Left forelimb (tissue), 1 donor: ENCODE data around the gene MAN1A1.
"Not testable (repeated sequence)": the region's sequence is repeated elsewhere in the genome, so short reads cannot be mapped to it uniquely, and the experiment has no call there.

ENCODE experiments used
- DNase-seq: peaks from one replicate; pipeline ENCODE4 v3.0.0-alpha.2; 2018; ENCODE audit warnings: low spot score

The MAN1A1 gene

DNA sequence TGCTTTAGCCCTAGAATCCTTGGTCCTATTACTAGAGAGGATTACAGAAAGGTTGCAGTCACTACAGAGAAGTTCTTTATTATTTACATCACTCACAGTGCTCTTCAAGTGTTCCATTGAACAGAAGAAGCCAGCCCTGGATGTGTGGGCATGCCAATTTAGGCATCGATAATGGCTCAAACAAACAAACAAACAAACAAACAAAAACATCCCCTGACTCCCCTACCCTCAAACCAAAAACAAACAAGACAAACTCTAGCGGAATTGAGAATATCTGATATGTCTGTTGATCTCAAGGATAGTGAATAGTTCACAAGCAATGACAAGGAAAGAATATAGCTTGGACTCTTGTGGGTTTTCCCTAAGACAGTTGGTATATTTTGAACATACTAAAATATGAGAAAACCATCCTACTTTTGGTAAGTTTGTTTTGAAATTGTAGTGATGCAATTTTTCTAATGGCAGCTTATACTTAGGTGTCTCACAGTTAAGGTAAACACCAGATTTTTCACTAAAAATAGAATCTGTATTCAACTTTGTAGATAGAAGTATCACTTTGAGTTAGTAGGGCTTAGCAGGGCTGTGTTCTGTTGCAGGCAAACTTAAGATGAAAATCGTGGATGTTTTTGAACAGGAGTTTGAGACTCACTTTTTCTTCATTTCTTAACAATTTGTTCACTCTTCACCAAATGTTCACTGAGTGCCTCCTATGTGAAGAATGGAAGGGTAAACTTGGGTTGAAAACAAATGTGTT lies 178.3 kb downstream of the MAN1A1 start:
- DNase-seq = no peak

DNA sequence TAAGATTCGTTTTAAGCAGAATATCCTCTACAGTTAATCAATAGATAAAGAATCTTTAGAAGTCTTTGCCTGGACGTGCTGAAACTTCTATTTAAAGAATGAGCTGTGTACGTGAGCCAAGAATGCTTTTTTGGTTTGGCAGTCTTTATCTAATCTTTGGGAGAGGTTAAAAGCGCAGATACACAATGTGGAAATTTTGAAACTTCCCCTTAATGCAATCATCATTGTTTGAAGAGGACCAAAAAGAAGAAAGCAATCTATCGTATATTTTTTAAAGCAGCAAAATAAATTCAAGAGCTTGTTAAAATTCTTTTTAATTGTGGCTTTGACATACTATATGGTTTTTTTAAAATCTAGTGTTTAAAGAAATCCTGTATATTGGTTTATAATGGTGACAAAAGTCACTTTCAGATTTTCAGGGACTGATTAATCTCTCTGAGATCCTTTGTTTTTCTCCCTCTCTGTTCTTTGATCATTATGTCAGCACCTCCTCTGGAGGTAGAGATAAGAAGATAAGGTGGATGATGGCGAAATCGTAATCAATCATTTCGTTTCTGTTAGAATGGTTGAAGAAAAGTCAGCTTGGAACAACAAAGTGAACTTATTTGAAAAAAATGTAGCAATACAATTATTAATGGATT lies 179.0 kb downstream of the MAN1A1 start:
- no peak for DNase-seq

DNA sequence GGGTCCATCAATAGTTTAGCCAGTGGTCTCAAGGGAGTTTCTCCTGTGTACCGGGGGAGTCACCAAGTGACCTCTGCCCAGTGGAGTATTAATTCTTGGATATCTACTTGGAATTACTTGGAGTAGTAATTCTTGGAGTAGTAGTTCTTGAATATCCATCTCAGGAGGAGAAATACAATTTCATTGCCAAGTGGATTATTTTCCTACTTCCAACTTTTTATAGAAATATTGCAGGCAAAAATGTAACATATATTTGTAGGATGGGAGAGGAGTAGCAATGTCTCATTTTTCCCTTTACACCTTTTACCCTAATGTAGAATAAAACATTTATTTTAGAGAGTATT lies 179.5 kb downstream of the MAN1A1 start:
- no peak for DNase-seq

DNA sequence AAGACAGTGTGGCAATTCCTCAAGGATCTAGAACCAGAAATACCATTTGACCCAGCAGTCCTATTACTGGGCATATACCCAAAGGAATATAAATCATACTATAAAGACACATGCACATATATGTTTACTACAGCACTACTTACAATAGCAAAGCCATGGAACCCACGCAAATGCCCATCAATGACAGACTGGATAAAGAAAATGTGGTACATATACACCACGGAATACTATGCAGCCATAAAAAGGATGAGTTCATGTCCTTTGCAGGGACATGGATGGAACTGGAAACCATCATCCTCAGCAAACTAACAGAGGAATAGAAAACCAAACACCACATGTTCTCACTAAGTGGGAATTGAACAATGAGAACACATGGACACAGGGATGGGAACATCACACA lies 180.2 kb downstream of the MAN1A1 start:
- not testable (repeated sequence) for DNase-seq

DNA sequence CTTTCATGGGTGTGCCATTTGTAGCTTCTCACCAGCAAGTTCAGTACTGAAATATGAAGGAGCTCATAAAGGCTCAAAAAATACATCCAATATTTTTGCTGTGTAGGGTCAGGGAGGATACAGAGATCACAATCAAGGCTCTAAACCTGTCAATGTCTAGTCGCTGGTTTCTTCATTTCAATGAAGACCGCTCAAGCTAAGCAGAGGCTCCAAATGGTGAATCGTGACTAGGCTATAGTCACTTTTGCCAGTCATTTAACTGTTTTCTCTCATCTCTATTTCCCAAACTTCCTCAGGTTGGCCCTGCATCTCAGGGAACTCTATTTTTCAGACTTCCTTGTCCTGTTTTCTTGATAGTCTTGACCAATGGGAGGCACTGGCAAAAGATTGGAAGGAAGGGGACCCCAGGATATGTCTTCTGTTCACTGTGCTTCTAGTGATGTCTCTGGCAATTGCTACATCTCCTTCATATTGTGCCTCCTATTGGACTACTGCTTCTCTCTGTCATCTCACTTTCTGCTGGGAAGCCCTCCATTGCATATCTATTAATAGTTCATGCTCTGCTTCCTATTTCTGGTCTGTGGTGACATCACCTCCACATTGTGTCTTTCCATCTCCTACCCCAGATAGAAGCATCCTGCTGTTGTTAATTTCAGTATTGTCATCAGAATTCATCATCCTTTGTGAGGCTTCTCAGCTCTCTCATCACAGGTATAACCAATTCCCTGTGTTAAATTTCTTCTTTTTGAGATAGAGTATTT lies 183.4 kb downstream of the MAN1A1 start:
- DNase-seq = no peak

DNA sequence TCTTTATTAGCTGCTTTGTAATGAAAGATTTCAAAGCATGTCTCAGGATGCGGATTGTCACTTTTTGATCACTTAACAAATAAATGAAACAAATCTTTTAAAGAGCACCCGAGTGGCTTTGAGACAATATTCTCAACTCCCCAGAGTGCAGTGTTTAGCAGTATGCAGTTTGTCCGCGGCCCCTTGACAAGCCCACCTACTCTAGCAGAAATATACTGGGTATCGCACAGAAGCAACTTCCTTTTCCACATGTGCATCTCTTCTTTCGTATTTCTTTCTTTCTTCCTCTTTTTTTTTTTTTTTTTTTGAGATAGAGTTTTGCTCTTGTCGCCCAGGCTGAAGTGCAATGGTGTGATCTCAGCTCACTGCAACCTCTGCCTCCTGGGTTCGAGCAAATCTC lies 186.6 kb downstream of the MAN1A1 start:
- DNase-seq = no peak

DNA sequence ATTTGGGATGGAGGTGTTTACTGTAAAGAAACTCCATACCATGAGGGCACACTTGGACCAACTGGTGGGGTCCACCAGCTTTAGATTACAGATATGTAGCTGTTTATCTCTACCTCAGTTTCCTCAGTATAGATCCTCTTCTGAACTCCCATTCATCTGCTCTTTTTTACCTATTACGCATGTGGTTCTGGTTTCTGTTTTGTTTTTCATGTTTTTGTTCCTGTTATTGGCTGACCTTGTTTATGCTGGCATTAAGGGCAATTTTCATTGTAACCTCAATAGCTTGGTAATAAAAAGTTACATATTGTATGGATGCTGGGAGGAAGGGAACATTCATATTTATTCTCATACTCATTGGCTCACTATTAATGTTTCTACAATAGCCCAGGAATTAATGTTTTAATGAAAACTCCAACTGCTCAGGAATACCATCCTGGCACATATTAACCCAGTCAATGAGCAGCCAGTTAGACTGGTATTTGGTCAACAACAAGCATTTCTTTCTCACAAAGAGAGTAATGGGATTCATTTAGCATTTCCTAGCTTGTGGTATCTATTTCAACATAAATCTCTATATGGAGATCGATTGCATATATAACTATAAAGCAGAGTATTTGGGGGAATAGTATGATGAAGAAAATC lies 187.3 kb downstream of the MAN1A1 start:
- no peak for DNase-seq

DNA sequence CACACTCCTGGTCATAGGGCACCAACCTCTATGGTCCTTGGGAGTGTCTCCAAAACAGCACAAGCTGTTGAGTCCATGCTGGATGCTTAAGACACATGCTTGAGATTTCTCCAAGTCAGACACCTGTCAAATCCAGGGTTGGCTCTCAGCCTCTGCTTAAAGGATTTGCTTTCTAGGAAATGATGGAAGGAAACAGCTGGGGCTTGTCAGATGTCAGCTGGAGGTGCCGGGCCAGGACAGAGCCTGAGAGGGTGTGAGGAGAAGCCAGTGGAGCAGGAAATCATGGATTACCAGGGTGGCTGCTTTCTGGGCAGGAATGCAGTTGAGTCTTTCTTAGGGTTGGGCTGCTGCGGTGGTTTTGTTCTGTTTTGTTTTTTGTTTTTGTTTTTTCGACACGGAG lies 188.1 kb downstream of the MAN1A1 start:
- no peak for DNase-seq

DNA sequence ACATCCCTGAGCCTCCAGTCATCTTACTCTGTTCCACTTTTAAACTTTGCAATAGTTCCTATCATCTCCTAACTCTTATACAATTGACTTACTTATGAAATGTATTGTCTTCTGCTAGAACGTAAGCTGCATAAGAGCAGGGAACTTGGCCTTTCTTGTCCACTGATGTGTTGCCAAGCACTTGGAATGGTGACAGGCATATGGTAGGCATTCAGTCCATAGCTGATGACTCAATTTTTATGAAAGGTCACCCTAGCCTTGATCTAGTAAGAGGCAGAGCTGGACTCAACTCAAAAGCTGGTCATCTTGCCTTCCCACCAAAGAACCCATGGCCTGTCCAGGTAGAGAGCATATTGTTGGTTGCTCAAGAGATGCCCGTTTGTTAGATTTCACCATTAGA lies 188.7 kb downstream of the MAN1A1 start:
- no peak for DNase-seq

DNA sequence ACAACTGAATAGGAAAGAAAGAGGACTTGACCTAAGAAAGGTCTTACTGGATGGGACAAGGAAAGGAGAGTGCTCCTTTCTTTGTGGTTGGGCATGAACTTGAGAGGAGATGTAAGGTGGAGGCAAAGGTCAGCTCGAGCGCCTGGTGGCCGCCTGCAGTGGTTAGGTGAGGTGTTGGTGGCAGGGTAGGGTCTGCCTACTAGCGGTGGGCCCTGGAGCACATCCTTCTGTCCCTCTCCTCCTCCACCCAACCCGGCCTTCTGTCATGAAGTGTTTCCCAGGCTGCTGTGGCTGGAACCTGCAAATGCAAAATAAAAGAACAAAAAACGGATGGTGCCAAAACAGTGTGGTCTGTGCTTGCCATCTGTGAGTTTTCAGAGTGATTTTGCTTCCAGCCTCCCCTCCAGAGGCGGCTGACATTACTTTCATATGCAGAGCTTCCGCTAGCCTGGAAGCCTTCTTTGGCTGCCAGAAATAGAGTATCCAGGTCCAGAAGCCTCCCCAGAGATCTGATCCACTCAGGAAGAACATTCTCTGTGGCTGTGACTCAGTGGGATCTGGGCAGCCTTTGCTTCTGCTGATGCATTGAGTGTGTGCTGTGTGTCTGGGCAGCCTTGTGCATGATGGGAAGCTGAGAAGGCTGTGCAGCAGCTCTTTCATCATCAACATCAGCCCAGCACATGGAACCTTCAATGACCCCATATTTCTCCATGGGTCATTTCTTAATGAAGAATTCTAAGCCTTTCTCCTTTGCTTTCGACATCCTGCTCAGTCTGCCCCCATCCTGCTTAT lies 191.3 kb downstream of the MAN1A1 start:
- DNase-seq = no peak

DNA sequence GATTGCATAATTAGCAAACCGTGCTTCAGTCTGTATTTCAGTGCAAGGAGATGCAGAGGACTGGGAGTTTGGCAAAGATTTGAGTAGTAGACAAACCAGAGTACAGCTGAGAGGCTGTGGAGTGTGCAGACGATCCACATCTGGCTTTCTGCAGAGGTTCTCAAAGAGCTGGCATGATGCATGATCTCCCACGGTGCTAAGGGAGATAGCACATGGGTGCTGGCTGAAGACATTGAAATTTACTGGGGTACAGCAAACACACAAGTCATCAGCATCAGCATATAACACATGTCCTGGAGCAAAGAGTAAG lies 192.1 kb downstream of the MAN1A1 start:
- no peak for DNase-seq

DNA sequence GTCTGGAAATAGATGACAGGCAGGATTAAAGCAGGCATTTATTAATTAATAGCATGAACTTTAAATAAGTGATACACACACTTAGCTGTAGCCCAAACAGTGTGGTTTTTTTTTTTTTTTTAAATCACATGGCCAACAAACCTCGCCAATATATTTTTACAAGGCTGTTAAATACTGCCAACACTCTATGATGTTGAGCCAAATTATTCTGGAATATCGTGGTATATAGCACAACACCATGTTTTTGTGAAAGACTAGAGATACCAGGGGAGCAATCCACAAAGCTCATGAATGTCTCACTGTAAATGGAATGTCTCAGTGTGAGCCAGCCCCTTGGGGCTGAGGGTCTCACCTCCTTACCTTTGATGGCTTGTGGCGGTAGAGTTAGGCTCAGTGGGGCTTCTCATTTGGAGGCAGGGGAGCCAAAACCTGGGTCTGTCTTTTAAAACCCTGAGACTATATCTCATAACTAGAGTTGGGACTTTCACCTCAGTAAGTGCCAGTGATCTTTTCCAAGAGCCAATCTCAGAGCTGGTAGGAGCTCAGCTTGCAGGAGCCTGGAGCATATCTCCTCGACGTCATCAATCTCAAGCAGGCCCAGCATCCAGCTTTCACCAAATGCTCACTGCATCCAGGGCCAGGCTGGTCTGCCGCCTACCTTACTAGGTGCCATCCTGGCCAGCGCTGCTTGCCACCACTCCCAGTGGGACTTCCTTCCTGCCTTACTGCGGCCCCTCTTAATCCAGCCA lies 192.6 kb downstream of the MAN1A1 start:
- DNase-seq = no peak

DNA sequence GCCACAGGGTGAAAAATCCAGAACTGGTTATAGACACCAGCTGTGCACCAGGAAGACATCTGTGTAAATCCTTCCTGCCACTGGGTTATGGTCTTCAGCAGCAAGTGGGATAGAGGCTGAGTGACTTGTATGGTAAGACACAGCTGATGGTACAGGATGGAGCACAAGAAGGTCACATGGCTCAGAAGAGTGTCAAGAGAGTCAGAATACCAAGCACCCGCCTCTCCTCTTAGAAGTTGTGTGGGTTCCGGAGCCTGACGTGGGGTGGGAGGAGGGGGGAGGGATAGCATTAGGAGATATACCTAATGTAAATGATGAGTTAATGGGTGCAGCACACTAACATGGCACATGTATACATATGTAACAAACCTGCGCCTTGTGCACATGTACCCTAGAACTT lies 193.5 kb downstream of the MAN1A1 start:
- DNase-seq = not testable (repeated sequence)

DNA sequence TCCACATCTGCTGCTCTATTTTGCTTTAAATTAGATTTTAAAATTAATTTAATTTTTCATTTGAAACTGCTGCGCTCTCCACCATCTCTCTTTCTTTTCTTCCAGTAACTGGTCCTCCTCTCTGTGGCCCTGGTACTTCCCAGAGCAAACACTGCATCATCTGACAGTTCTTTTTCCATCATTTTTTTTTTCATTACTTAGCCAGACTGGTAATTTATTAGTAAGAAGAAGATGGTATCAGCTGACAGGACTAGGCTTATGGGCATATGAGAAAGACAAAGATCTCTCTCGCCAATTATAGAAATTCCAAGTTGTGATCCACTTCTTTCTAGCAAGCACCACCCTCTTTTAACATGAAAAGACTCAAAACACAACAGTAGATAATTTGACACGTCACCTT lies 197.4 kb downstream of the MAN1A1 start:
- DNase-seq = no peak

DNA sequence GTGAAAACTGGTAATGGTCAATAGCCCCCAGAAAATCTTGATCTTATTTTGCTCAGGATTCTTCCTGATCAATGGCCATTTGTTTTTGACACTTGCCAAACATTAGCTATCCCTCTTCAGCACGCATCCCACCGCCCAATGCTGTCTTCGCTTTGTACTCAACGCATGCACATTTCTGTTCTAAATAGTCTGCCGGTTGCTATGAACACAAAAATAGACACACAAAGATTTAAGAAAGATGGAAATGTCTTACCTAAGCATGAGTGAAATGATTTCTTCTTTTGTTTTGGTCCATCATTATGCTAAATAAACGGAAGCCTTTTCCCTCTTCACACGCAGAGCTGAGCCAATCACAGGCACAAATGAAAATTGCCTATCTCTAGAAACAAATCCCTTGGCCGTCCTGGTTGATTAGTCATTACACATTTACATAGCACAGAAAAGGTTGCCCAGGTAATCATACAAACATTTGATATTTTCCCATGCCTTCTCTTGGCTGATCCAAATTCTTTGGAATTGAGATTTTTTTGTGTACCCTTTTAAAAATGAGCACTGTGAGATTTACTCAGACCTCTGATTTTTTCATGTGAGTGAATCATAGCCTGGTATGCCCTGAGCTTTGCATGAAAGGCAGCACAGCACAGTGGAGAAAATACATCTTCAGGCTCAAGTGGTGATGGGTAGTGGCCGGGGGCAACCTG lies 200.6 kb downstream of the MAN1A1 start:
- no peak for DNase-seq

DNA sequence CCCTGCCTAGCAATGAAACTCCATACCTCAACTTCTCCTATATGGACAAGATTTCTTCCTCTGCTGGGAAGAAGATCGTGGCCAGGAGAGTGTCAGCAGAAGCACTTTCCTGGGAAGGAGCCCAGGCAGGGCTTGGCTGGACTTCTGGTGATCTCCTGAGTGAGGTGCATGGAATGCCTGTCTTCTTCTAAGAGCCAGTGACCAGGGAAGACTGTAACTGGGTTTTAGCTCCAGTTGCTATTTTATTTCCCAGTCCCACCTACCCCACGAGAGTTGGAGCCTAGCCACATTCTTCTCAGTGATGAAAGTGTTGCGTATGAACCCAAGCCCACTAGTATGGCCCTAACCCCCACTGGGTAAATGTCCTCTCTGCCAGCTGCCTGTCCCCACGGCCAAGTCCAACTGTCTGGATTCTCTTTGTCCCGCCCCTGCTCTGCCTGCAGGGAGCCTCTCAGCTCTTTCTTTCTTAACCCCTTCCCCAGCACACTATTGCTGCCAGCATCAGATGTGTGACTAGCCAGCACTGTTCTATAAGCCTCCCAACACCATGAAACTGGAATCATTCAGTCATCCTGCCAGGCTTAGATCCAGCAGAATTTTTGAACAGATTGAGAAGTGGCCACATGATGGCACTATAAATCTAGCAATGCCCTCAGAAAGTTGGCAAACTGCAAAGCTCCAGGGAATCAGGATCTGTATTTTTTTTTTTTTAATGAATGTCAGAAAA lies 201.3 kb downstream of the MAN1A1 start:
- DNase-seq = no peak

DNA sequence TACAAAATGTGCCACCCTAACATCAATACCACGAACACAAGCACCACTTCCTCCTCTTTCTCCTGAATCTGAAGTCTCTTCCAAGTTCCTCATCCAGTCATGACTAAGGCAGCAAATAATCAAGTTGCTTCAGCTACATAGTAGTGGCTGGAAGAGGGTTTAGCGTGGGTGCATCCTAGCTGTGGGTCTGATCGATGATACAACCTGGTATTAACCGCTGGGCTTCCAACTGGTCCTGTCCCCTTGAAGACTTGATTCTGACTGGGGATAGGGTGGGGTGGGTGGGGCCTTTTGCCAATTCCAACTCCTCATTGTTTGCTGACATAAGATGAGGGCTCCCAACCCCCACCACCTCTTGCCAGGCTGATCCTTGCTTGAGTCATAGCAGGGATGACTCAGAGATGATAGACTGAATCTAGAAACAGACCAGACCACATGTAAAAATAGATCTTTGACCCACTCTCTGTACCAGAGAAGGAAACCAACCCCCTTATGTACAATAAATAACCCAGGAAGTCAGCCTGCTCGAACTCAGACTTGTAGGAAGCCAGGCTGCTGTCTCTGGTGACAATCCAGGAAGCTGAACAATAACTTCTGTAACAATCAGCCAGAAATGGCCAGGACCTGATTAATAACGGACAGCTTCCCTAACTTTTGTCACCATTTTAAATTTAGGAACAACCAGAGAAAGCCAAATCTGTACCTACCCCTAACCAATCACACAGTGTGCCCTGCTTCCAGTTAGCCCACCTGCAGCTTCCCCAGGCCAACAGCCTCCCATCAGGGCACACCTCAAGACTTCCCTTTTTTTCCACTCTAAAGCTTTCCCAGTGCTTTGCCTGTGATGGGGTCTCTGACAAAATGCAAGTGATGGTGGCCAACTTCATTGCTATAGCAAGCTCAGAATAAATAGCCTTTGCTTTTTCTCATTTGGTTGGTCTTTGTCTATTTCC lies 202.2 kb downstream of the MAN1A1 start:
- no peak for DNase-seq

DNA sequence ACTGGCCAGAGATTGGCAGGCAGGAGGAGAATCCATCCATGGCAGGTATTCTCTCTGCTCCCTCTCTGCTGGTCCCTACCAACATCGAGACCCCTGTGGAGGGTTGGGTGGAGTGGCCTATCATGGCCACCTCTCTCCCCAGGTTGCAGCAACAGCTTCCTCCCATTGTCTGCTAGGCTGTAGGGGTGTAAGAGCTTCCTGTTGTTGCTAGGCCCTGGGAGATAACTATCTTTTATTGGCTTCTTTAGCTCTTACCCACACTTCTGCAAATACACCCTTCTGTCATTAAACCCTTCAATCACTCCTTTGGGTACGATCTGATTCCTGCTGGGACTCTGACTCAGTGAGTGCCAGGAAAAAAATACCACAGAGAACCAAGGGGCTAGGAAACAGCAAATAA lies 204.4 kb downstream of the MAN1A1 start:
- DNase-seq = no peak

DNA sequence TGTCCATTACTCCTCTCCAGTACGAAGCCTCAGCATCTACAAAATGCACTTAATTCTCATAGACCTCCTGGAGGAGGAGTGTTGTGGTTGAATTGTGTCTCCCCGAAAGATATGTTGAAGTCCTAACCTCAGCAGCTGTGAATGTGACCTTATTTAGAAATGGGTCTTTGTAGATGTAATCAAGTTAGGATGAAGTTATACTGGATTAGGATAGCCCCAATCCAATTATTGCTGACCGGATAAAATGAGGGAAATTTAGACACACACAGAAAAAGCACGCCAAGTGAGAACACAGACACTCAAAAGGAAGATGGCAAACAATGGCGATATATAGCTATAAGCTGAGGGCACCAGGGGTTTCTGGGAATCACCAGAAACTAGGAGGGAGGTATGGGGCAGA lies 206.9 kb downstream of the MAN1A1 start:
- no peak for DNase-seq
